GM19193 (cell line): ENCODE measurements around the gene TGM2.

ENCODE experiments used
- POLR2A ChIP-seq: IDR thresholded peaks from 4 replicates; pipeline ENCODE4 v1.6.1; 2011; ENCODE audit not compliant: insufficient read depth, insufficient read length; ENCODE audit errors: extremely low read depth

The TGM2 gene

DNA sequence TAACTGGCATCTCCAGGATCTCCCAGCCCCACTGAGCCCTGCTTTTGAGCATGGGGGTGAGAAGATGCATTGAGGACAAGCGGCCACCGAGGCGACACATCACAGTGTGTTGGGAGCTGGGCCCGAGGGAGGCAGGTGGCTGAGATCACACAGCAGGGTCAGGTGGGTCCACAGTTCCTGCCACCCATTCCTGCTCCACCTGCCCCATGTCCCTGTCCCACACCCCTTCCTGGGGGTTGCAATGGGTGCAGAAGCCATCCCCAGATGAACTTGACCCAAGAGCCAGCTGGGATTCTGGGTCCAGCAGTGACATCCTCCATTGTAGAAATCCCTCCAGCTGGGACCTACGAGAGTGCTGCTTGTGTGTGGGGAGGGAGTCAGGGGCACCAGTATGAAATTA is 1.0 kb downstream of the TGM2 start:
- no peak for TF ChIP-seq POLR2A

- no peak for TF ChIP-seq POLR2A
Observed at GRCh38 chr20:38162878-38163875, 1.9 kb downstream of the TGM2 start.

DNA sequence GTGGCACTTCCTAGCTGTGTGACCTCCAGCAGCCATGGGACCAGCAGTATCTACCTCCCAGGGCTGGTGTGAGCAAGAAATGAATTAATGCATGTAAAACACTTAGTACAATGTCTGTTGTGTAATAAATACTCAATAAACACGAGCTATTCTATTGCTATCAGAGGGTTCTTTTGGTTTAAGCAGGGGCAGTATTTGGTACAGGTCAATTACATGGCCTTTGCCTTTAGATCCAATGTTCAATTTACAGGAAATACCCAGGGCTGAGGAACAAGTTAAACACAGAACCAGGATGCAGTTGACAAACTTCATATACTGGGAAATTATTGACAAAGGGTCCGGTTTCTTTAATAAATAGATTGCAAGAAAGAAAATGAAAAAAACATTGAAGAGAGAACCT is 2.9 kb downstream of the TGM2 start:
- TF ChIP-seq POLR2A, result no peak

GRCh38 chr20:38161412-38161774 is 3.7 kb downstream of the TGM2 start:
- TF ChIP-seq POLR2A, result no peak

DNA sequence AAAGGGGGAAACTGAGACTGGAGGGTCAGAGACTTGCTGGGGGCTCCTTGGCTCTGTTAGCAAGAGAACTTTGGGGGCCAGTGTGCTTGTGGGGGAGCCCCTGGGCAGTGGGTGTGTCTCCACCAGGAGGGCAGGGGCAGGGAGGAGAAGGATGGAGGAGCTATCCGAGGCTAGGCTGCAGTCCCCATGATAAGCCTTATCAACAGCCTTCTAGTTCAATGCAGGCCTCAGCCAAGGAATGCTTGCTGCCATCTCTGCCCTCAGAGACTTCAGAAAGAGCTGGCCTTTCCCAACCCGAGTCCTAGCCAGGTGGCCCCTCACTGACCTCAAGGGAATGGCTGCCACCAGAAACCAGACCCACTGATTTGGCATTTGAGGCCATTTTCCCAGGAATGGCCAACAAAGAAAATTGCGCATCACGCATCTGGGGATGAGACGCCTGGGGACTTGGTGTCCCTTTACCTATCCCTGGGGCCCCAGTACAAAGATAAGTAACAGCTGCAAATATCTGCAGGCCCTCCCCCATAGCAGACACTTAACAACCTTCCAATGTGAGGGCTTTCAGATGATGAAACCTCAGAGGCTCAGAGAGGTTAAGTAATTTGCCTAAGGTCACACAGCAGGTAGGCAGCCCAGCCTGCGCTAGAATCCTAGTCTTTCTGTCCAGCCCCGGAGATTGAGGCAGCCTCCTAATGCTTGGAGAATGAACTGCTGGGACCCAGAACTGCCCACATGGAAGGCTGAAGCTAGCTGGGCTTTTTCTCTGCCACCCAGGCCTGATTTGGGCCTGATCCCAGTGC is 4.9 kb downstream of the TGM2 start:
- no peak for TF ChIP-seq POLR2A

DNA sequence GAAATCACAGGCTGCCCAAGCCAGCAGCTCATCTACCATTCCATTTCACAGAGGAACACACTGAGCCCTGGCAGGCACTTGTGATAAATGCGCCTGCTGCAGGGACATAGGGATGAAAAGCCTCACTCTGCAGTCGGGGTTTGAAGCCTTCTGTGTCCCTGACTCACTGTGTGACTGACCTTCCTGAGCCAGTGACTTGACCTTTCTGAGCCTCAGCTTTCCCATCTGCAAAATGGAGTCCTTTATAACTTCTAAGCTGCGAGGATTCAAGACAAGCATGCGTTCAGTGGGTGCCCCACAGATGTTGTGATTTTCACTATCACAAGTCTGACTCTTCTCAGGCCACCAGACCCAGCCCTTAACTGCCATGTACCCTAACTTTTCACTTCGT is 5.5 kb downstream of the TGM2 start:
- no peak for TF ChIP-seq POLR2A

- no peak for TF ChIP-seq POLR2A
Observed at GRCh38 chr20:38158701-38159351, 6.2 kb downstream of the TGM2 start.

DNA sequence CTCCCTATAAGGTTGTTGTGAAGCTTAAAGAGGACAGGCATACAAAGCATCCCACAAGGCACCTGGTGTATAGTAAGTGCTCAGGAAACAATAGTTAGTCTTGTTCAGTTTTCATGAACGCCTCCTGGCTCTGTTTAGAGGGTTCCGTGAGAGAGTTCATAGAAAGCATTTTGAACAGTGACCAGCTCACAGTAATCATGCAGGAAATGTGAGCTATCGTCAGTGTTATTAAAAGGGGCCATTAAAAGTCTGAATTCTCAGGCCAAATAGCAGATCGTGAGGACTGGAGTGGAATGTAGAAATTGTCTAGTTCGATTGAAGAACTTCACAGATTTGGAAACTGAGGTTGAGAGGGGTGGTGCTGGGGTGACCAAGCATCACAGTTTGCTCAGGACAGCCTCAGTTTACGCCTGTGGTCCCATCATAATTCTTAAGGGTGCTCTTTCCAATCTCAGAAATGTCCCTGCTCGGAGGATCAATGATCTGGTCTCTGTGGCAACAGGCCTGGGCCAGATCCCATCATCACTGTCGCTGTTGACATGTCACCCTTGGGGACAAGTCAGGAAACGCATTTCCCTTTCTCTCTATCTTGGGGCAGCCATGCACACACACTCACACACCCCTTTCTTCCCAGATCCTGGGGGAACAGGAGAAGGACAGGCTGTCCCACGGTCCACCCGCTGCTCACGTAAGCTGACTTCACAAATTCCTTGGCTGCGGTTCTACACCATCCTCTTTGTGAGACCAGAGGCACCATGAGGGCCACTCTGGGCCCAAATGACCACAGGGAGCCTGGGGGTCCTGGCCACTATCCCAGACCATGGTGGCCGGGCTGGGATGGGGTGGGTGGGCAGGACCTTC is 7.2 kb downstream of the TGM2 start:
- no peak for TF ChIP-seq POLR2A

- no peak for TF ChIP-seq POLR2A
Observed at GRCh38 chr20:38156888-38157634, 8.0 kb downstream of the TGM2 start.

GRCh38 chr20:38156280-38156679 is 8.8 kb downstream of the TGM2 start:
- no peak for TF ChIP-seq POLR2A

DNA sequence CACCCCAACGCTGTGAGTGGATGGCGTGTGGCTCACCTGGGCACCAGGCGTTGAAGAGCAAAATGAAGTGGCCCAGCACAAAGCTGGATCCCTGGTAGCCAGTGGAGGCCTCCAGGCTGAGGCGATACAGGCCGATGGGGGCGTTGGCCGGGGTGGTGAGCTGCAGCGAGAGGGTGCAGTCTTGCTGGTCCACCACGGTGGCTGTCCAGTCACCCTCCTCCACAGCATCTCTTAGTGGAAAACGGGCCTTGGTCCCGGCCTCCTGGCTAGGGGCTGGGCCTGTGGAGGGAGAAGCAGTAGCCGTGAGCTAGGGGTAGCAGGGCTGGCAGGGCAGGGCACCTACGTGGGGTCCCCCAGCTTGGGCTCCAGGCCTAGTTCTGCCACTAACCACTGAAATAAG is 9.3 kb downstream of the TGM2 start:
- no peak for TF ChIP-seq POLR2A

GRCh38 chr20:38153401-38153800 is 11.7 kb downstream of the TGM2 start:
- TF ChIP-seq POLR2A, result no peak

DNA sequence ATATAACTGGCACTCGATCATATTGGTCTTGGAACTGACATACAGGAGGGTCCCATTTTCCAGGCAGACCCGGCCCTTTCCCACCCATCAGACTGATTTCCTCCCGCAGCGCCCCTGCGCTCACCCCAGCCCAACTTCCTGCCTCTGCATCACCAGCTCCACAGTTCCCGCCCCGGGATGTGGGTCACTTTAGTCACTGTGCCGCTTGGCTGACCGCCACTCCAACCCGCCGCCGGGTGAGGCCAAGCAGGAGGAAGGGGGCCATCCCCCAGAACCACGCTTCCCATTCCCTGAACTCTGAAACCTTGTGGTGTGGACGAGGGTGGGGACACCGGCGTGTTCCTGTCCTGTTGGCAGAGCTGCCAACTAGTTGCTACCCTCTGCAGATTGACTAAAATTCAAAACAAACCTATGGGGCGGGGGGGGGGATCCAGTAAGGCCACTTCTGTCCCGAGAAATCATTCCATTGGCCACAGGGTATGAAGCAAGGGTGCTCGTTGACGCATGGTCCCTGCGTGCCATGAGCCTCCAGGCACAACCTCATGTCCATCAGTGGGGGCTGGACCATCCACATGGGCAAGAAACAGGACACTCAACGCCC is 12.3 kb downstream of the TGM2 start:
- TF ChIP-seq POLR2A, result peak; percentile 46
